ENCODE results near the gene KDM3A. TPM values are rescaled to one million over a fixed set of nuclear protein-coding genes. Genes with fewer than 3 reads are reported as not detected.
A peak's percentile ranks its signal among the peaks of the same experiment; 100 is the strongest.

Gene KDM3A
- total and polyA plus RNA-seq, 2 of the 8 experiments (the other 6 are each of a cell fraction or from before 2014, with no cell fraction given) = 15.8 to 29.2 TPM

GRCh38 chr2:86440631-86441391 is at the start of gene KDM3A (continued):
- TF ChIP-seq POU5F1 (IDR thresholded peaks at IDR 0.05; ENCODE audit: low read depth, low read length) = no peak
- TF ChIP-seq ASH2L (IDR thresholded peaks at IDR 0.05; ENCODE audit: low read length) = peak; percentile 100
- no peak for TF ChIP-seq CTBP2 (IDR thresholded peaks at IDR 0.05; ENCODE audit: borderline replicate concordance, insufficient read depth, insufficient read length, low read length)
- peak; percentile 99 for TF ChIP-seq E2F6 (IDR thresholded peaks at IDR 0.05)
- peak; percentile 84 for TF ChIP-seq CEBPB (IDR thresholded peaks at IDR 0.05; ENCODE audit: low read depth, low read length)
- TF ChIP-seq, protein P1, sequence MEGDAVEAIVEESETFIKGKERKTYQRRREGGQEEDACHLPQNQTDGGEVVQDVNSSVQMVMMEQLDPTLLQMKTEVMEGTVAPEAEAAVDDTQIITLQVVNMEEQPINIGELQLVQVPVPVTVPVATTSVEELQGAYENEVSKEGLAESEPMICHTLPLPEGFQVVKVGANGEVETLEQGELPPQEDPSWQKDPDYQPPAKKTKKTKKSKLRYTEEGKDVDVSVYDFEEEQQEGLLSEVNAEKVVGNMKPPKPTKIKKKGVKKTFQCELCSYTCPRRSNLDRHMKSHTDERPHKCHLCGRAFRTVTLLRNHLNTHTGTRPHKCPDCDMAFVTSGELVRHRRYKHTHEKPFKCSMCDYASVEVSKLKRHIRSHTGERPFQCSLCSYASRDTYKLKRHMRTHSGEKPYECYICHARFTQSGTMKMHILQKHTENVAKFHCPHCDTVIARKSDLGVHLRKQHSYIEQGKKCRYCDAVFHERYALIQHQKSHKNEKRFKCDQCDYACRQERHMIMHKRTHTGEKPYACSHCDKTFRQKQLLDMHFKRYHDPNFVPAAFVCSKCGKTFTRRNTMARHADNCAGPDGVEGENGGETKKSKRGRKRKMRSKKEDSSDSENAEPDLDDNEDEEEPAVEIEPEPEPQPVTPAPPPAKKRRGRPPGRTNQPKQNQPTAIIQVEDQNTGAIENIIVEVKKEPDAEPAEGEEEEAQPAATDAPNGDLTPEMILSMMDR (IDR thresholded peaks at IDR 0.05; ENCODE audit: control extremely low read depth in 1 of 3, insufficient read depth in 1 of 3, low read depth in 1 of 3, low read length in 3 of 3) = no peak
- TF ChIP-seq GTF2F1 (IDR thresholded peaks at IDR 0.05; ENCODE audit: borderline replicate concordance, low read depth, low read length) = no peak
- no peak for TF ChIP-seq GABPA (IDR thresholded peaks at IDR 0.05; ENCODE audit: borderline replicate concordance, insufficient read depth, low read length)
- TF ChIP-seq SIRT6 (IDR thresholded peaks at IDR 0.05; ENCODE audit: low read length) = no peak
- TF ChIP-seq POLR2AphosphoS5 (IDR thresholded peaks at IDR 0.05; ENCODE audit: low read depth, low read length) = peak; percentile 75
- peak; percentile 42; the same call in 1 of the 2 replicates for TF ChIP-seq PHF8 (conservative IDR thresholded peaks at IDR 0.05; ENCODE audit: low read depth, low read length)
- TF ChIP-seq CHD1 (IDR thresholded peaks at IDR 0.05; ENCODE audit: low read depth, low read length) = no peak
- peak; percentile 97 for TF ChIP-seq KDM4A (IDR thresholded peaks at IDR 0.05; ENCODE audit: low read depth, low read length, severe bottlenecking)
- no peak for TF ChIP-seq HDAC6 (IDR thresholded peaks at IDR 0.05; ENCODE audit: low read depth, low read length)
- TF ChIP-seq FOSL1 (IDR thresholded peaks at IDR 0.05; ENCODE audit: insufficient read depth, low read depth, low read length) = no peak
- peak; percentile 79 for TF ChIP-seq SP1 (IDR thresholded peaks at IDR 0.05; ENCODE audit: low read depth, low read length)
- TF ChIP-seq TEAD4 (IDR thresholded peaks at IDR 0.05; ENCODE audit: low read depth, low read length) = no peak
- TF ChIP-seq CBX8 (IDR thresholded peaks at IDR 0.05; ENCODE audit: borderline replicate concordance, low read depth, low read length) = no peak
- TF ChIP-seq RFX5 (IDR thresholded peaks at IDR 0.05; ENCODE audit: borderline replicate concordance, low read depth, low read length) = no peak
- TF ChIP-seq RBBP5 (IDR thresholded peaks at IDR 0.05; ENCODE audit: borderline replicate concordance, low read depth, low read length) = peak; percentile 97
- TF ChIP-seq EP300 (IDR thresholded peaks at IDR 0.05; ENCODE audit: borderline replicate concordance in 1 of 2, low read depth in 2 of 2, low read length in 2 of 2) = peak in 1 of 2 experiments; percentile 18; a peak in 1 of 3 replicates
